T-cell (primary cell): ENCODE measurements around the gene STAP2. TPM values are rescaled to one million over a fixed set of nuclear protein-coding genes. Genes with fewer than 3 reads are reported as not detected.

Experiments
- ATAC-seq, 4 experiments: fragments of 200-7000 bp in 3 of 4; fragments of 150-1000 bp in 1 of 4; cut with Tn5 transposase; replicated peaks in 1 of 4; 1 replicate in 3 of 4; 2 replicates in 1 of 4; pipeline ENCODE4 v1.10.0; 2021; ENCODE audit warnings: moderate library complexity in 3 of 4, mild to moderate bottlenecking in 2 of 4, moderate number of reproducible peaks in 1 of 4
- CTCF ChIA-PET, 2 donors: fragments of 300-600 bp; sonication (Branson Sonifier 250); formaldehyde crosslinking; loops; one replicate each; lab custom pipeline; 2022; ENCODE audit warnings: antibody characterized with exemption in 2 of 2; lab: Charles Lee
- POLR2A ChIA-PET, 2 donors: fragments of 300-600 bp; sonication (Branson Sonifier 250); formaldehyde crosslinking; loops; one replicate each; lab custom pipeline; 2022; ENCODE audit warnings: antibody characterized with exemption in 2 of 2; lab: Charles Lee
- DNase-seq, 35 experiments: peaks; one replicate each; pipeline versions ENCODE4 v3.0.0 to v3.0.0-alpha.2; 2013 to 2023
- H3K27ac ChIP-seq: one replicate; pipeline ENCODE4 v1.5.1; 2013; ENCODE audit warnings: low read length
- H3K27me3 ChIP-seq, 2 experiments: replicated peaks in 1 of 2; 1 replicate in 1 of 2; 2 replicates in 1 of 2; pipeline versions ENCODE4 v1.6.1 to v1.7.0; 2013; ENCODE audit warnings: low read length in 1 of 2, mixed read lengths in 1 of 2; ENCODE audit not compliant: control insufficient read depth in 2 of 2, insufficient read depth in 2 of 2; ENCODE audit errors: extremely low read depth in 1 of 2
- H3K36me3 ChIP-seq, 2 donors: 1 replicate in 1 of 2; 2 replicates in 1 of 2; pipeline versions ENCODE4 v1.6.1 to v1.7.0; 2013; ENCODE audit warnings: low read length in 1 of 2; ENCODE audit not compliant: control insufficient read depth in 2 of 2, insufficient read depth in 1 of 2; ENCODE audit errors: extremely low read depth in 1 of 2
- H3K4me1 ChIP-seq, 2 experiments: 1 replicate in 1 of 2; 2 replicates in 1 of 2; pipeline versions ENCODE4 v1.6.1 to v1.7.0; 2013; ENCODE audit warnings: low read length in 2 of 2, mixed read lengths in 1 of 2; ENCODE audit not compliant: insufficient read depth in 2 of 2, control insufficient read depth in 1 of 2; ENCODE audit errors: extremely low read depth in 1 of 2
- H3K4me3 ChIP-seq, 2 donors: 1 replicate in 1 of 2; 2 replicates in 1 of 2; pipeline versions ENCODE4 v1.5.1 to v1.7.0; 2013; ENCODE audit warnings: mild to moderate bottlenecking in 2 of 2, low read length in 1 of 2, moderate library complexity in 1 of 2; ENCODE audit not compliant: control insufficient read depth in 1 of 2; ENCODE audit errors: extremely low read depth in 1 of 2
- H3K9me3 ChIP-seq: 2 replicates; pipeline ENCODE4 v1.7.0; 2013
- H3K27ac Mint-ChIP-seq, 2 donors: one replicate each; pipeline ENCODE4 v1.8.0; 2020 to 2021; ENCODE audit warnings: mild to moderate bottlenecking in 2 of 2, mixed read lengths in 2 of 2
- H3K27me3 Mint-ChIP-seq, 2 donors: one replicate each; pipeline ENCODE4 v1.8.0; 2021 to 2022; ENCODE audit warnings: mixed read lengths in 2 of 2
- H3K36me3 Mint-ChIP-seq: one replicate; pipeline ENCODE4 v1.8.0; 2021; ENCODE audit warnings: mixed read lengths
- H3K4me1 Mint-ChIP-seq, 3 donors: one replicate each; pipeline ENCODE4 v1.8.0; 2020 to 2022; ENCODE audit warnings: mixed read lengths in 3 of 3, mild to moderate bottlenecking in 1 of 3
- H3K4me3 Mint-ChIP-seq, 3 donors: one replicate each; pipeline ENCODE4 v1.8.0; 2020 to 2022; ENCODE audit warnings: mild to moderate bottlenecking in 3 of 3, mixed read lengths in 3 of 3, moderate library complexity in 3 of 3
- H3K9me3 Mint-ChIP-seq, 3 donors: one replicate each; pipeline ENCODE4 v1.8.0; 2020 to 2022; ENCODE audit warnings: mixed read lengths in 3 of 3
- WGBS: methylation state at CpG from one replicate; pipeline ENCODE4 v1.1.5; 2013; ENCODE audit warnings: missing lambda C conversion rate; ENCODE audit not compliant: insufficient coverage; 5-methylcytosine and 5-hydroxymethylcytosine counted together
- total RNA-seq, 35 experiments: library from RNA in 6 of 35; stranded (reverse) in 6 of 35; fragments of 120-200 nt in 1 of 35; gene quantifications; one replicate each; pipeline versions ENCODE4 v1.2.1 to v1.2.4 and lab custom pipeline; 2013 to 2026

STAP2 gene
- total RNA-seq, 5 donors from 2014 or later (not counting 1 experiment from before 2014, with no cell fraction given), result 2.3 to 3.7 (median 2.9) TPM

DNA sequence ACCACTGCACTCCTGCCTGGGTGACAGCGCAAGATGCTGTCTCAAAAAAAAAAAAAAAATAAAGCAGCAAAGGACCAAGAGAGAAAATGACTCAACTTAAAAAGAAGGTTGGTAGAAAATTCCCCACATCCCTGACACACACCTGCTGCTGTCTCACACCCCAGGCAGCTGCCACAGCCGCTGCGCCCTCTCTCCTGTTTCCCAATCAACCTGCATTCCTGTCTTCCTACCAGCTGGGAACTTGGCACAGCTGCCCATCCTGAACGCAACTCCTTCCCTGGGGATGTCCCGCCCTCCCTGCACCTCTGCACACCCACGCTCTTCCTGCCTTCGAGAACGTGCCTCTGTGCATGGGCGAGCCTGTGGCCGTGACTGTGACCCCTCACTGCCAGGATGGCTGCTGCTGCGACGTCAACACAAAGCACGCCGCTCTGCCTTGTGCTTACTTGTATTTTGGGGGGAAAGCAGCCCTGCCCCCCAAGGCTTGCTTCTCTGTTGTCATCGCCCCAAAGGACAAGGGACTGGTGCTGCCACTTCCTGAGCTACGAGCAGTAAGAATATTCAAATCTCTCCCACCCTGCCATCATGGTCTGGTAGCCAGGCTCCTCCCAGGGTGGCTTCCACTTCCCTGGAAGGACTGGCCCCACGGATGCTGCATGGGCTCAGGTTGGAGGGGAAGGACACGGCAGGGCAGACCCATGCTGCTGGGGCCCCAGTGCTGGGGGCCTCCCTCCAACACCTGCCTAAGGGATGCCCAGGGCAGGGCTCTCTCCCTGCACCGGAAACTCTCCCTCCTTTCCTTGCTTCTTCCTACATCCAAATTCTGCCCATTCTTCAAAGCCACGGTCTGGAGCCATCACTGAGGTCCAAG, 41.0 kb upstream of the STAP2 start:
- peaks cover 0 to 16% of the 10 kb centered on the region in 2 donors for H3K36me3 ChIP-seq
- H3K36me3 Mint-ChIP-seq, result peaks cover 3% of the 10 kb centered on the region

DNA sequence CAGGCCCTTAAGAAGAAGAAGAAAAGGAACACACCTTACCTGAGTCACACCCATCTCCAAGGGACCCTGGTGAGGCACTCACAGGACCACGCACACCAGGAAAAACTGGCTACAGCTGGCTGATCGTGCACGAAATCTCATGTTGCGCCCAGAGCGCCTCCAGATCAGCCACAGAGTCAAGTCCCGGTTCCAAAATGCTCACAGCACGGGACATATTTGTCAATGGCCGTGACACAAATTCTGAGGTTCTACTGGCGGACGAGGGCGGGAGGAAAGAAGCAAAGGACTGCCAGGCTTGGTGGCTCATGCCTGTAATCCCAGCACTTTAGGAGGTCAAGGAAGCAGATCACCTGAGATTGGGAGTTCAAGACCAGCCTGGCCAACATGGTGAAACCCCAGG, 40.3 kb upstream of the STAP2 start:
- no peaks in the 10 kb centered on the region for H3K27me3 ChIP-seq
- H3K9me3 ChIP-seq, result no peaks in the 10 kb centered on the region
- CTCF ChIA-PET, result interaction anchor here in 1 of 2 donors (0.6 kb wide), 1 partner anchor 178 kb away, joined by 5 read pairs; no protein-coding TSS in a partner anchor
- POLR2A ChIA-PET, result no interaction called here
- peaks cover 3% of the 10 kb centered on the region for H3K36me3 Mint-ChIP-seq
- peaks cover 0 to 13% of the 10 kb centered on the region in 2 donors for H3K36me3 ChIP-seq
- H3K4me3 ChIP-seq, result no peak overlapping the region
- DNase-seq (no peak), ATAC-seq (no peak)
- peak overlapping the region; percentile 86 for H3K27ac ChIP-seq
- peak overlapping the region in 2 of 3 donors; percentile 13 to 83 for H3K4me3 Mint-ChIP-seq
- peaks cover 51 to 71% (median 58%) of the 10 kb centered on the region in 3 donors for H3K4me1 Mint-ChIP-seq
- peaks cover 22 to 76% of the 10 kb centered on the region in 2 experiments for H3K4me1 ChIP-seq
- H3K27me3 Mint-ChIP-seq, result no peaks in the 10 kb centered on the region
- H3K27ac Mint-ChIP-seq, result peak overlapping the region; percentile 94 to 96
- no peaks in the 10 kb centered on the region for H3K9me3 Mint-ChIP-seq
- whole genome bisulfite sequencing, result 92% methylated on average over 11 of the region's 11 CpGs

More for the DNA sequence above, 41.0 kb upstream of the STAP2 start:
- H3K27me3 ChIP-seq, result no peaks in the 10 kb centered on the region
- POLR2A ChIA-PET, result no interaction called here
- 17% methylated on average over 16 of the region's 20 CpGs for WGBS
- no peaks in the 10 kb centered on the region for H3K27me3 Mint-ChIP-seq
- H3K4me1 Mint-ChIP-seq, result peaks cover 49 to 69% (median 57%) of the 10 kb centered on the region in 3 donors
- peak overlapping the region; percentile 86 for H3K27ac ChIP-seq
- CTCF ChIA-PET, result interaction anchor here (0.6 to 1.0 kb wide), 5 partner anchors 23 to 392 kb away, joined by 3 to 17 read pairs (median 5); partner anchors contain the start of gene CHAF1A (in 1 of the 2)
- peaks cover 22 to 68% of the 10 kb centered on the region in 2 experiments for H3K4me1 ChIP-seq
- no peaks in the 10 kb centered on the region for H3K9me3 ChIP-seq
- peak in 14 of 35 experiments; percentile 8 to 48 (median 22) for DNase-seq
- peak; percentile 50 to 58 (median 52) for ATAC-seq
- H3K4me3 Mint-ChIP-seq, result peak overlapping the region; percentile 74 to 83 (median 77)
- H3K27ac Mint-ChIP-seq, result peak overlapping the region; percentile 94 to 96
- no peaks in the 10 kb centered on the region for H3K9me3 Mint-ChIP-seq
- peak overlapping the region; percentile 17 to 45 for H3K4me3 ChIP-seq

DNA sequence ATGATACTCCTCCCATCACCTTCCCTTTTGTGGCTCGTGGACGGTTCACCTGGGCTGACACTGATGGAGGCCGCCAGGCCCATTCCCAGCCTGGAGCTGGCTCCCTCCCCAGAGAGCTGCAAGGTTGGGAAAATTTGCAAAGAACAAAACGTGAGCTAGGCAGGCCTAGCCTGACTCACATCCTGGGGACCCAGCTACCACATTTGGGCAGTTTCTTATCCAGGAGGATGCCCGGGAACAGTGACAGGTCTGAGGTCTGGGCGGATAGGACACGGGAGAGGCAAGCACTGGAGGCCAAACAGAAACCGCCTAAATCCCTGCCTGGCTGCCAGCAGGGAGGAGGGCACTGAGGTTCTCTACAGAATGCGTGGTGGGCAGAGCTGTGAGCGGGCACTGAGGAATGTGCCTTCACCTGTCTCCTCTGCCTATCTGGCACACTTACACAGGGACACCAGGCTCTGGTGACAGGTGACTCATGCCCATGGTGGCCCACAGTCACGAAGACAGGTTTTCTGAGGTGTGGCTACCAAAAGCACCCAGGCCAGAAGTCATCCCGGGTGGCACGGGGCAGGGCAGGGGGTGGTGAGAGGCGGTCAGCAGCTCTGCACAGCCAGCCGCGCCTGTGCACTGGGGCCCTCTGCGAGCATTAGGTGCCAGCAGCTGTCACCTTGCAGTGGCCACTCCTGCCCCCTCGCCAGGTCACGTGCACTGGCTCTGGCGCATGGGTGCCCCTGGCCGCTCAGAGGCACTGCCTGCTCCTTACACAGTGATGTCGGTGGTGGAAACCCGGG, 38.6 kb upstream of the STAP2 start:
- ATAC-seq (no peak), DNase-seq (no peak)
- WGBS, result 94% methylated on average over 19 of the region's 23 CpGs

DNA sequence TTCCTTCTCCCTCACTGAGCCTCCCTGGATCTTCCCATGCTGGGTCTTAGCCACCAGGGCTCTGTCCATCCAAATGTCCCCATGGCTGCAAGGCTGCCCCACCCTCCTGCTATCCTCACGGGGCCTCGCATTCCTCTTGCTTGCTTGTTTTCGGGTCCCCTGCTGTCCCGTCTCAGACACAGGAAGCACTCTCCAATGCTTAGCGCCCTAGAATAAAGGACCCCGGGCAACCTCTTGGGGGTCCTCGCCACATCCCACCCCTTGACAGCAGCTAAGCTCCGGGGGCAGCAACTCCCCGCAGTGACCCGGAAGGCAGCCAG, 38.0 kb upstream of the STAP2 start:
- WGBS, result 95% methylated on average over 9 of the region's 10 CpGs
- ChIA-PET CTCF (interaction anchor here (0.6 to 0.7 kb wide), 2 partner anchors 38 to 1180 kb away, joined by 3 read pairs; no protein-coding TSS in a partner anchor), POLR2A (no interaction called here)
- H3K27ac ChIP-seq, result no peak overlapping the region
- H3K4me3 ChIP-seq, result no peak overlapping the region
- H3K36me3 ChIP-seq, result peaks cover 0 to 8% of the 10 kb centered on the region in 2 donors
- H3K4me1 Mint-ChIP-seq, result peaks cover 56 to 77% (median 57%) of the 10 kb centered on the region in 3 donors
- H3K27me3 ChIP-seq, result no peaks in the 10 kb centered on the region
- H3K27ac Mint-ChIP-seq, result peak overlapping the region; percentile 69 to 81
- no peak overlapping the region for H3K4me3 Mint-ChIP-seq
- ATAC-seq (no peak), DNase-seq (no peak)
- no peaks in the 10 kb centered on the region for H3K36me3 Mint-ChIP-seq
- no peaks in the 10 kb centered on the region for H3K9me3 ChIP-seq
- peaks cover 22 to 98% of the 10 kb centered on the region in 2 experiments for H3K4me1 ChIP-seq
- no peaks in the 10 kb centered on the region for H3K9me3 Mint-ChIP-seq
- no peaks in the 10 kb centered on the region for H3K27me3 Mint-ChIP-seq

More for the DNA sequence above, 38.6 kb upstream of the STAP2 start:
- no peaks in the 10 kb centered on the region for H3K9me3 Mint-ChIP-seq
- no peak overlapping the region for H3K4me3 Mint-ChIP-seq
- Histone ChIP-seq H3K9me3 (no peaks in the 10 kb centered on the region), H3K27ac (peak overlapping the region; percentile 7), H3K4me1 (peaks cover 22 to 93% of the 10 kb centered on the region in 2 experiments), H3K4me3 (no peak overlapping the region), H3K27me3 (no peaks in the 10 kb centered on the region), H3K36me3 (peaks cover 0 to 8% of the 10 kb centered on the region in 2 donors)
- H3K27ac Mint-ChIP-seq, result peak overlapping the region; percentile 52 to 69
- CTCF ChIA-PET, result interaction anchor here (0.6 to 0.7 kb wide), 2 partner anchors 39 to 1179 kb away, joined by 3 read pairs; no protein-coding TSS in a partner anchor
- no peaks in the 10 kb centered on the region for H3K27me3 Mint-ChIP-seq
- POLR2A ChIA-PET, result interaction anchor here in 1 of 2 donors (0.6 kb wide), 1 partner anchor 10 kb away, joined by 9 read pairs; no protein-coding TSS in a partner anchor
- no peaks in the 10 kb centered on the region for H3K36me3 Mint-ChIP-seq
- peaks cover 56 to 76% (median 58%) of the 10 kb centered on the region in 3 donors for H3K4me1 Mint-ChIP-seq

DNA sequence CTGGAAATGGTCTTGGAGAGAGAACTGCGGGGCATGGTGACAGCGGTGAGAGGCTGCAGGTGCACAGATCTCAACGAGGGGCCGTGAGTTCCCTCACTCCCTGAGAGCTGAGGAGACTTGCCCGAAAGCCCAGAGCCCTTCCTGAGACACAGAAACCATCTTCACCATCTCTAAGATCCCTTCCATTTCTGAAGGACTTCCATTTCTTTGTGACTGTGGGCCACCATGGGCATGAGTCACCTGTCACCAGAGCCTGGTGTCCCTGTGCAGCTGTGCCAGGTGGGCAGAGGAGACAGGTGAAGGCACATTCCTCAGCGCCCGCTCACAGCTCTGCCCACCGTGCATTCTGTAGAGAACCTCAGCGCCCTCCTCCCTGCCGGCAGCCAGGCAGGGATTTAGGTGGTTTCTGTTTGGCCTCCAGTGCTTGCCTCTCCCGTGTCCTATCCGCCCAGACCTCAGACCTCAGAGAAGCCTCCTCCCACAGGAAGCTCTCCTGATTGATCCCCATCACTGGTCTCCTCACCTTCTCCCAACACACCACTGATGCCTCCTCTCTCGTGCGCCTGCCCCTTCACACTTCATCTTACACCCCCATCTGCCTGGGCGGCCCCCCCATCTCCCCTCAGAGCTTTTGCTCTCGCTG, 37.5 kb upstream of the STAP2 start:
- peaks cover 0 to 9% of the 10 kb centered on the region in 2 donors for H3K36me3 ChIP-seq
- no peaks in the 10 kb centered on the region for H3K36me3 Mint-ChIP-seq
- no peak overlapping the region for H3K4me3 Mint-ChIP-seq
- WGBS, result 89% methylated on average over 12 of the region's 16 CpGs
- no peak for DNase-seq
- no peak overlapping the region for H3K4me3 ChIP-seq
- peaks cover 51 to 78% (median 59%) of the 10 kb centered on the region in 3 donors for H3K4me1 Mint-ChIP-seq
- H3K27me3 ChIP-seq, result no peaks in the 10 kb centered on the region
- no peaks in the 10 kb centered on the region for H3K27me3 Mint-ChIP-seq
- POLR2A ChIA-PET, result no interaction called here
- peaks cover 23 to 100% of the 10 kb centered on the region in 2 experiments for H3K4me1 ChIP-seq
- no peaks in the 10 kb centered on the region for H3K9me3 ChIP-seq
- no peak for ATAC-seq
- H3K9me3 Mint-ChIP-seq, result no peaks in the 10 kb centered on the region
- CTCF ChIA-PET, result interaction anchor here in 1 of 2 donors (0.6 kb wide), 1 partner anchor 38 kb away, joined by 3 read pairs; no protein-coding TSS in a partner anchor
- no peak overlapping the region for H3K27ac ChIP-seq
- peak overlapping the region; percentile 69 to 81 for H3K27ac Mint-ChIP-seq
